ENCODE results near the gene NEXN. TPM values are rescaled to one million over a fixed set of nuclear protein-coding genes. Genes with fewer than 3 reads are reported as not detected.
A peak's percentile ranks its signal among the peaks of the same experiment; 100 is the strongest.

Gene NEXN
- total and polyA plus RNA-seq, 8 donors, result 12.7 to 64.3 (median 32.9) TPM

GRCh38 chr1:77972080-77972479 lies 83.7 kb downstream of the NEXN start:
- WGBS, 5 donors, result 70 to 82% (median 81%) methylated on average over 3 of the region's 3 CpGs
- H3K4me3 ChIP-seq, result no peak overlapping the region
- no peaks in the 10 kb centered on the region for H3K9me3 ChIP-seq
- H3K36me3 ChIP-seq, result peaks cover 11 to 55% (median 39%) of the 10 kb centered on the region in 4 donors
- H3K4me1 ChIP-seq, result peaks cover 24 to 92% (median 53%) of the 10 kb centered on the region in 4 donors
- H3K27ac ChIP-seq, result no peak overlapping the region
- intact Hi-C loops (cut with DNase I; ENCODE audit: low total_unique reads), result loop anchor here (10.0 kb wide), 1 partner anchor 143 kb away; no protein-coding TSS in a partner anchor
- no peaks in the 10 kb centered on the region for H3K27me3 ChIP-seq
- no peak for DNase-seq
- TF ChIP-seq POLR2AphosphoS5 (IDR thresholded peaks at IDR 0.05) (no peak), EP300 (IDR thresholded peaks at IDR 0.05) (no peak), CTCF (IDR thresholded peaks at IDR 0.05) (no peak), POLR2A (IDR thresholded peaks at IDR 0.05) (no peak)

- H3K36me3 ChIP-seq, result peaks cover 3 to 23% (median 12%) of the 10 kb centered on the region in 4 donors
- no peaks in the 10 kb centered on the region for H3K27me3 ChIP-seq
- intact Hi-C loops (cut with DNase I; ENCODE audit: low total_unique reads), result loop anchor here (10.0 kb wide), 1 partner anchor 139 kb away; no protein-coding TSS in a partner anchor
- peaks cover 29 to 81% (median 52%) of the 10 kb centered on the region in 4 donors for H3K4me1 ChIP-seq
- 15 to 18% (median 15%) methylated on average over 4 of the region's 4 CpGs for WGBS, 5 donors
- no peaks in the 10 kb centered on the region for H3K9me3 ChIP-seq
- DNase-seq, result no peak
- TF ChIP-seq CTCF (IDR thresholded peaks at IDR 0.05), result no peak
- TF ChIP-seq EP300 (IDR thresholded peaks at IDR 0.05), result no peak
- no peak for TF ChIP-seq POLR2A (IDR thresholded peaks at IDR 0.05)
- no peak for TF ChIP-seq POLR2AphosphoS5 (IDR thresholded peaks at IDR 0.05)
- peak overlapping the region in 3 of 5 donors; percentile 9 to 33 (median 31) for H3K27ac ChIP-seq
- peak overlapping the region in 3 of 4 donors; percentile 67 to 82 (median 76) for H3K4me3 ChIP-seq
These were observed 87.0 kb downstream of the NEXN start for GRCh38 chr1:77975386-77975785.

GRCh38 chr1:77975907-77976306 lies 87.5 kb downstream of the NEXN start:
- TF ChIP-seq POLR2A (IDR thresholded peaks at IDR 0.05), result no peak
- TF ChIP-seq CTCF (IDR thresholded peaks at IDR 0.05), result no peak
- TF ChIP-seq POLR2AphosphoS5 (IDR thresholded peaks at IDR 0.05), result no peak
- no peak for TF ChIP-seq EP300 (IDR thresholded peaks at IDR 0.05)
- Histone ChIP-seq H3K36me3 (peaks cover 0 to 18% (median 10%) of the 10 kb centered on the region in 4 donors), H3K4me1 (peaks cover 29 to 81% (median 52%) of the 10 kb centered on the region in 4 donors), H3K9me3 (no peaks in the 10 kb centered on the region), H3K4me3 (peak overlapping the region; percentile 67 to 82 (median 74)), H3K27me3 (no peaks in the 10 kb centered on the region), H3K27ac (peak overlapping the region in 4 of 5 donors; percentile 9 to 99 (median 64))
- intact Hi-C loops (cut with DNase I; ENCODE audit: low total_unique reads), result loop anchor here (10.0 kb wide), 1 partner anchor 139 kb away; no protein-coding TSS in a partner anchor
- 8 to 16% (median 13%) methylated on average over 2 of the region's 2 CpGs for WGBS, 5 donors
- no peak for DNase-seq

GRCh38 chr1:77976433-77977076 lies 88.1 kb downstream of the NEXN start:
- Histone ChIP-seq H3K4me1 (peaks cover 29 to 79% (median 52%) of the 10 kb centered on the region in 4 donors), H3K36me3 (peaks cover 0 to 13% (median 8%) of the 10 kb centered on the region in 4 donors), H3K4me3 (peak overlapping the region; percentile 67 to 82 (median 74)), H3K27me3 (no peaks in the 10 kb centered on the region), H3K9me3 (no peaks in the 10 kb centered on the region), H3K27ac (peak overlapping the region; percentile 34 to 99 (median 99))
- WGBS, 5 donors, result 54 to 67% (median 58%) methylated on average over 13 of the region's 13 CpGs
- intact Hi-C loops (cut with DNase I; ENCODE audit: low total_unique reads), result loop anchor here (10.0 kb wide), 1 partner anchor 138 kb away; no protein-coding TSS in a partner anchor
- TF ChIP-seq POLR2A (IDR thresholded peaks at IDR 0.05) (no peak), CTCF (IDR thresholded peaks at IDR 0.05) (no peak), EP300 (IDR thresholded peaks at IDR 0.05) (no peak), POLR2AphosphoS5 (IDR thresholded peaks at IDR 0.05) (no peak)
- DNase-seq, result peak in 1 of 2 donors; percentile 23
